Measurements from ENCODE around the gene NEK4. TPM values are rescaled to one million over a fixed set of nuclear protein-coding genes. Genes with fewer than 3 reads are reported as not detected.

NEK4 gene
- polyA plus RNA-seq, 1 of the 3 experiments (the other 2 are of a cell fraction): 8.8 TPM

DNA sequence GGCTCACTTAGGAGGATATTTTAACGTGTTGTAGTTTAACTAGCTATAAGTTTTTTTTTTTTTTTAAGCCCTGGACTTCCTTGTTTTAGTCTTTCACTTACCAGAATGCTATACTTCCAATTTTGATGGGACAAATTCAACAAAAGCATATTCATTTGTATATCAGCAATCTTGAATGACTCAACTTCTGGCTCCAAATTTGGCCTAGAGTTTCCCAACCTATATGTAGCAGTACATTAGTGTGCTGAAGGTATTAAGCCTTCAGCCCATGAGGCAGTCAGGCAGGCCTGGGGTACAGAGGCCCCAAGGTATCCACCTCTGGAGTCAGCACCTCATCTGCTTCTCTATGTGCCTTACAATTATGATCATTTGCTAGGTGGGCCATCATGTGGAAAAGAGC lies 90.9 kb downstream of the NEK4 start:
- 63% methylated on average over 1 of the region's 1 CpG for WGBS (ENCODE audit: low lambda C conversion rate)
- Histone ChIP-seq H3K79me2 (ENCODE audit: insufficient read depth) (peaks cover 94% of the 10 kb centered on the region), H3K4me3 (ENCODE audit: low read depth in 2 of 2, low read length in 1 of 2) (no peak overlapping the region), H3K9me2 (no peaks in the 10 kb centered on the region), H3K27ac (ENCODE audit: low read depth in 2 of 2, low read length in 1 of 2) (peak overlapping the region in 1 of 2 experiments; percentile 24; a peak in 2 of 4 replicates), H3K4me1 (ENCODE audit: control insufficient read depth in 1 of 2, insufficient read depth in 2 of 2, low read depth in 1 of 2, low read length in 1 of 2) (peaks cover 0 to 4% of the 10 kb centered on the region in 2 experiments; a peak in 1 of 4 replicates), H3F3A (replicated peaks; ENCODE audit: insufficient read depth) (peaks cover 5% of the 10 kb centered on the region), H4K20me1 (ENCODE audit: insufficient read depth) (no peaks in the 10 kb centered on the region), H3K4me2 (no peak overlapping the region), H3K36me3 (replicated peaks in 1 of 2; ENCODE audit: control insufficient read depth in 1 of 2, insufficient read depth in 2 of 2, low read length in 1 of 2) (peaks cover 50 to 51% of the 10 kb centered on the region in 2 experiments), H3K9me3 (no peaks in the 10 kb centered on the region), H3K27me3 (ENCODE audit: insufficient read depth) (no peaks in the 10 kb centered on the region), H2AFZ (ENCODE audit: low read depth) (no peak overlapping the region), H3K9ac (no peak overlapping the region)
- no peak for DNase-seq
- CTCF ChIA-PET: interaction anchor here (2.0 kb wide), 1 partner anchor 208 kb away, joined by 6 read pairs; no protein-coding TSS in a partner anchor
- POLR2A ChIA-PET: no interaction called here
- TF ChIP-seq CTCF (IDR thresholded peaks at IDR 0.05): no peak
- TF ChIP-seq, protein P1, sequence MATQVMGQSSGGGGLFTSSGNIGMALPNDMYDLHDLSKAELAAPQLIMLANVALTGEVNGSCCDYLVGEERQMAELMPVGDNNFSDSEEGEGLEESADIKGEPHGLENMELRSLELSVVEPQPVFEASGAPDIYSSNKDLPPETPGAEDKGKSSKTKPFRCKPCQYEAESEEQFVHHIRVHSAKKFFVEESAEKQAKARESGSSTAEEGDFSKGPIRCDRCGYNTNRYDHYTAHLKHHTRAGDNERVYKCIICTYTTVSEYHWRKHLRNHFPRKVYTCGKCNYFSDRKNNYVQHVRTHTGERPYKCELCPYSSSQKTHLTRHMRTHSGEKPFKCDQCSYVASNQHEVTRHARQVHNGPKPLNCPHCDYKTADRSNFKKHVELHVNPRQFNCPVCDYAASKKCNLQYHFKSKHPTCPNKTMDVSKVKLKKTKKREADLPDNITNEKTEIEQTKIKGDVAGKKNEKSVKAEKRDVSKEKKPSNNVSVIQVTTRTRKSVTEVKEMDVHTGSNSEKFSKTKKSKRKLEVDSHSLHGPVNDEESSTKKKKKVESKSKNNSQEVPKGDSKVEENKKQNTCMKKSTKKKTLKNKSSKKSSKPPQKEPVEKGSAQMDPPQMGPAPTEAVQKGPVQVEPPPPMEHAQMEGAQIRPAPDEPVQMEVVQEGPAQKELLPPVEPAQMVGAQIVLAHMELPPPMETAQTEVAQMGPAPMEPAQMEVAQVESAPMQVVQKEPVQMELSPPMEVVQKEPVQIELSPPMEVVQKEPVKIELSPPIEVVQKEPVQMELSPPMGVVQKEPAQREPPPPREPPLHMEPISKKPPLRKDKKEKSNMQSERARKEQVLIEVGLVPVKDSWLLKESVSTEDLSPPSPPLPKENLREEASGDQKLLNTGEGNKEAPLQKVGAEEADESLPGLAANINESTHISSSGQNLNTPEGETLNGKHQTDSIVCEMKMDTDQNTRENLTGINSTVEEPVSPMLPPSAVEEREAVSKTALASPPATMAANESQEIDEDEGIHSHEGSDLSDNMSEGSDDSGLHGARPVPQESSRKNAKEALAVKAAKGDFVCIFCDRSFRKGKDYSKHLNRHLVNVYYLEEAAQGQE (IDR thresholded peaks at IDR 0.05; ENCODE audit: low read depth, low read length): no peak
- TF ChIP-seq ELF1 (IDR thresholded peaks at IDR 0.05): no peak
- TF ChIP-seq FOXJ3 (CRISPR knock-in tag; IDR thresholded peaks at IDR 0.05): no peak
- TF ChIP-seq POLR2AphosphoS5 (IDR thresholded peaks at IDR 0.05; ENCODE audit: low read depth, low read length): no peak
- TF ChIP-seq ZBTB33 (IDR thresholded peaks at IDR 0.05; ENCODE audit: borderline replicate concordance, low read depth): no peak
- TF ChIP-seq MEF2A (IDR thresholded peaks at IDR 0.05; ENCODE audit: borderline replicate concordance, low read depth): no peak
- no peak for TF ChIP-seq TEAD4 (IDR thresholded peaks at IDR 0.05; ENCODE audit: borderline replicate concordance, insufficient read depth)
- TF ChIP-seq TAF1 (IDR thresholded peaks at IDR 0.05; ENCODE audit: borderline replicate concordance, low read depth, low read length): no peak
- TF ChIP-seq USF1 (IDR thresholded peaks at IDR 0.05; ENCODE audit: borderline replicate concordance, low read depth): no peak
- TF ChIP-seq MAX (IDR thresholded peaks at IDR 0.05; ENCODE audit: low read depth): no peak
- no peak for TF ChIP-seq JUND (IDR thresholded peaks at IDR 0.05)
- no peak for TF ChIP-seq GABPA (IDR thresholded peaks at IDR 0.05; ENCODE audit: low read depth)
- no peak for TF ChIP-seq EZH2phosphoT487 (IDR thresholded peaks at IDR 0.05; ENCODE audit: borderline replicate concordance, low read depth)
- no peak for TF ChIP-seq RXRA (IDR thresholded peaks at IDR 0.05; ENCODE audit: borderline replicate concordance, low read depth)
- no peak for TF ChIP-seq SMC3 (IDR thresholded peaks at IDR 0.05; ENCODE audit: low read depth, low read length)
- TF ChIP-seq RCOR1 (IDR thresholded peaks at IDR 0.05; ENCODE audit: low read length): no peak
- no peak for TF ChIP-seq NFIC (IDR thresholded peaks at IDR 0.05; ENCODE audit: borderline replicate concordance)
- TF ChIP-seq CHD2 (IDR thresholded peaks at IDR 0.05; ENCODE audit: low read length, partially characterized antibody): no peak
